Type B pancreatic cell (in vitro differentiated cells): ENCODE measurements around the gene FFAR4. TPM values are rescaled to one million over a fixed set of nuclear protein-coding genes. Genes with fewer than 3 reads are reported as not detected.

Source experiments
- DNase-seq: peaks from one replicate; pipeline ENCODE4 v3.0.0; 2021; ENCODE audit warnings: mixed read lengths; ENCODE audit not compliant: unreplicated experiment; ENCODE audit errors: extremely low spot score
- H3K27ac Mint-ChIP-seq: 2 replicates; pipeline ENCODE4 v1.8.0; 2021; ENCODE audit warnings: mild to moderate bottlenecking, mixed read lengths
- H3K27me3 Mint-ChIP-seq: 2 replicates; pipeline ENCODE4 v1.8.0; 2021; ENCODE audit warnings: mixed read lengths
- H3K36me3 Mint-ChIP-seq: 2 replicates; pipeline ENCODE4 v1.8.0; 2021; ENCODE audit warnings: mixed read lengths
- H3K4me1 Mint-ChIP-seq: one replicate; pipeline ENCODE4 v1.8.0; 2021; ENCODE audit warnings: mixed read lengths; ENCODE audit not compliant: unreplicated experiment
- H3K4me3 Mint-ChIP-seq: 2 replicates; pipeline ENCODE4 v1.8.0; 2021; ENCODE audit warnings: mild to moderate bottlenecking, mixed read lengths
- H3K9me3 Mint-ChIP-seq: 2 replicates; pipeline ENCODE4 v1.8.0; 2021; ENCODE audit warnings: mixed read lengths
- CTCF ChIP-seq: fragments of 200-600 bp; sonication (generic); conservative IDR thresholded peaks from 2 replicates; pipeline ENCODE4 v1.5.0; 2021; ENCODE audit warnings: antibody characterized with exemption, mild to moderate bottlenecking
- total RNA-seq: library from RNA; stranded (reverse); gene quantifications from 2 replicates; pipeline ENCODE4 v1.2.1, GENCODE V29; 2021; ENCODE audit warnings: low replicate concordance

Gene FFAR4
- total RNA-seq, 1 donor from 2014 or later: 0.70 TPM

- H3K36me3 Mint-ChIP-seq: no peaks in the 10 kb centered on the region
- no peak for DNase-seq
- peaks cover 10% of the 10 kb centered on the region for H3K4me1 Mint-ChIP-seq
- no peak overlapping the region for H3K27ac Mint-ChIP-seq
- peak overlapping the region; percentile 84 for H3K4me3 Mint-ChIP-seq
- H3K27me3 Mint-ChIP-seq: peaks cover 66% of the 10 kb centered on the region
- TF ChIP-seq CTCF: no peak
- H3K9me3 Mint-ChIP-seq: no peaks in the 10 kb centered on the region
Observed at GRCh38 chr10:93600446-93601145, 34.1 kb downstream of the FFAR4 start.

- Mint-ChIP-seq H3K9me3 (no peaks in the 10 kb centered on the region), H3K4me3 (peak within 1 kb of the TSS; percentile 84), H3K36me3 (no peaks in the 10 kb centered on the region), H3K4me1 (peaks cover 10% of the 10 kb centered on the region), H3K27me3 (peaks cover 72% of the 10 kb centered on the region), H3K27ac (no peak within 1 kb of the TSS)
- no peak for DNase-seq
- TF ChIP-seq CTCF: no peak
Observed at GRCh38 chr10:93601146-93601773, 34.8 kb downstream of the FFAR4 start, which contains the start of gene RBP4. Gene RBP4 (minus strand): TSS chr10:93601235. CDS start chr10:93601028, 207 bp downstream.

GRCh38 chr10:93601774-93602162 lies 35.3 kb downstream of the FFAR4 start:
- H3K27me3 Mint-ChIP-seq: peaks cover 77% of the 10 kb centered on the region
- H3K27ac Mint-ChIP-seq: no peak overlapping the region
- peaks cover 10% of the 10 kb centered on the region for H3K4me1 Mint-ChIP-seq
- no peaks in the 10 kb centered on the region for H3K36me3 Mint-ChIP-seq
- no peak for DNase-seq
- TF ChIP-seq CTCF: no peak
- peak overlapping the region; percentile 76 for H3K4me3 Mint-ChIP-seq
- no peaks in the 10 kb centered on the region for H3K9me3 Mint-ChIP-seq

GRCh38 chr10:93603023-93603422 lies 36.6 kb downstream of the FFAR4 start:
- Mint-ChIP-seq H3K4me3 (no peak overlapping the region), H3K27me3 (peaks cover 77% of the 10 kb centered on the region), H3K4me1 (peaks cover 10% of the 10 kb centered on the region), H3K9me3 (no peaks in the 10 kb centered on the region), H3K36me3 (no peaks in the 10 kb centered on the region), H3K27ac (no peak overlapping the region)
- TF ChIP-seq CTCF: no peak
- DNase-seq: no peak

- peak overlapping the region; percentile 10 for H3K4me3 Mint-ChIP-seq
- H3K4me1 Mint-ChIP-seq: peaks cover 10% of the 10 kb centered on the region
- peaks cover 79% of the 10 kb centered on the region for H3K27me3 Mint-ChIP-seq
- no peak for DNase-seq
- H3K36me3 Mint-ChIP-seq: no peaks in the 10 kb centered on the region
- no peaks in the 10 kb centered on the region for H3K9me3 Mint-ChIP-seq
- no peak for TF ChIP-seq CTCF
- H3K27ac Mint-ChIP-seq: no peak overlapping the region
Observed at GRCh38 chr10:93604146-93604545, 37.7 kb downstream of the FFAR4 start.
